ENCODE measurements around the gene RBBP4. TPM values are rescaled to one million over a fixed set of nuclear protein-coding genes. Genes with fewer than 3 reads are reported as not detected.

The RBBP4 gene
- polyA plus RNA-seq, 2 donors: 28.3 to 47.0 TPM

- 62 to 70% methylated on average over 4 of the region's 4 CpGs for WGBS, 2 donors
- H3K4me3 ChIP-seq (ENCODE audit: low read depth in 1 of 2, low read length in 2 of 2): no peak overlapping the region
- H3K27me3 ChIP-seq (ENCODE audit: control insufficient read depth in 1 of 2, insufficient read depth in 2 of 2, low read length in 2 of 2): no peaks in the 10 kb centered on the region
- no peaks in the 10 kb centered on the region for H3K9me3 ChIP-seq (ENCODE audit: control insufficient read depth in 2 of 2, insufficient read depth in 1 of 2, low read depth in 1 of 2, low read length in 1 of 2)
- peaks cover 5 to 9% of the 10 kb centered on the region in 2 donors for H3K4me1 ChIP-seq (ENCODE audit: control insufficient read depth in 2 of 2, insufficient read depth in 2 of 2, low read length in 1 of 2)
- H3K36me3 ChIP-seq (ENCODE audit: control insufficient read depth in 2 of 2, insufficient read depth in 2 of 2, low read length in 1 of 2): peaks cover 0 to 2% of the 10 kb centered on the region in 2 donors
- H3K27ac ChIP-seq (ENCODE audit: low read depth in 2 of 2, low read length in 1 of 2): peak overlapping the region; percentile 97 to 99
These were observed 64.9 kb downstream of the RBBP4 start for GRCh38 chr1:32715901-32716311.

DNA sequence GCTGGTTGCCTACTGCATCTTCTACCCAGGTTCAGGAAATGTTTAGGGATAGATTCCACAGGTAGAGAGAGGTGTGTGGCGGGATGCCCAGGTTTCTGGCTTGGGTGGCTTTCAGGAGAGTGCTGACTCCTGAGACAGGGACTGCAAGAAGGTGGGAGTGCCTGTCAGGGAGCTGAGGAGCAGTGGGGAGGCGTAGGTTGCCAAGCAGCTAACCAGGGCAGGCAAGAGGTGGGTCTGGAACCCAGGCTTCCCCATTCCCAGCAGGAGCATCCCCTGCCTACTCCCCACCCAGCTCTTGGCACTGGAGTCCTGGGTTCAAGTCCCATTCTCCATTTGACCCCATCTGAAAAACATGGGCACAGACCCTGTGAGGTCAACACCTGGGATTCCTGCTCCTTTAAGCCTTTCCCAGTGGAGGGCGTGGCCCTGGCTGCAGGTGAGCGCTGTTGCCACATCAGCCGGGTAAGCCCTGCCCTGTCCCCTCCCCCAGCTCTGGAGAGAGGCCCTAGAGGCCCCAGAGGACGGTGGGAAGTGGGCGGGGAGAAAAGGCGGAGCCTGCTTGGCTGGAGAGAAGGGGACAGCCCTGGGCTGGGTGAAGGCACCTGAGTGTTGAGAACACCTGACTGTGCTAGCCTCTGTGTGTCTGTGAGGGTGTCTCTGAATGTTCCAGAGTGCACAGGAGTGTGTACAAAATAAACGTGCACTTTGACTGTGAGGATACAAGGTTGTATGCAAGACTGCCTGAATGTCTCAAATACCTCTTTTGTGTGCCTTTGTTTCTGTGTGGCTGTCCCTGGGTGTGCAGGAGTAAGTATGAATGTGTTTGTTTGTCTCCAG, 65.5 kb downstream of the RBBP4 start:
- no peak overlapping the region for H3K4me3 ChIP-seq (ENCODE audit: low read depth in 1 of 2, low read length in 2 of 2)
- whole genome bisulfite sequencing, 2 donors: 20% methylated on average over 9 of the region's 9 CpGs
- H3K9me3 ChIP-seq (ENCODE audit: control insufficient read depth in 2 of 2, insufficient read depth in 1 of 2, low read depth in 1 of 2, low read length in 1 of 2): no peaks in the 10 kb centered on the region
- H3K4me1 ChIP-seq (ENCODE audit: control insufficient read depth in 2 of 2, insufficient read depth in 2 of 2, low read length in 1 of 2): peaks cover 5 to 9% of the 10 kb centered on the region in 2 donors
- H3K27me3 ChIP-seq (ENCODE audit: control insufficient read depth in 1 of 2, insufficient read depth in 2 of 2, low read length in 2 of 2): no peaks in the 10 kb centered on the region
- peaks cover 0 to 2% of the 10 kb centered on the region in 2 donors for H3K36me3 ChIP-seq (ENCODE audit: control insufficient read depth in 2 of 2, insufficient read depth in 2 of 2, low read length in 1 of 2)
- H3K27ac ChIP-seq (ENCODE audit: low read depth in 2 of 2, low read length in 1 of 2): peak overlapping the region; percentile 97 to 99

DNA sequence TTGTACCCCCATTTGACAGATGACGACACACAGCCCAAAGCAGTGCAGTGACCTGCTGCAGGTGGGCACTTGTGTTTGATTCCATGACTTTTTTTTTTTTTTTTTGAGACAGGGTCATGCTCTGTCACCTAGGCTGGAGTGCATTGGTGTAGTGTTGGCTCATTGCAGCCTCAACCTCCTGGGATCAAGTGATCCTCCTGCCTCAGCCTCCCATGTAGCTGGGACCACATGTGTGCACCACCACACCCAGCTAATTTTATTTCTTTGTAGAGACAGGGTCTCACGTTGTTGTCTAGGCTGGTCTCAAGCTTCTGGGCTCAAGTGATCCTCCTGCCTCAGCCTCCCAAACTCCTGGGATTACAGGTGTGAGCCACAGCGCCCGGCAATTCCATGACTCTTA, 66.5 kb downstream of the RBBP4 start:
- H3K27ac ChIP-seq (ENCODE audit: low read depth in 2 of 2, low read length in 1 of 2): peak overlapping the region; percentile 45 to 73
- WGBS, 2 donors: 88 to 96% methylated on average over 4 of the region's 4 CpGs

GRCh38 chr1:32718036-32718435, 67.0 kb downstream of the RBBP4 start:
- WGBS, 2 donors: 67 to 72% methylated on average over 2 of the region's 2 CpGs
- peaks cover 0 to 2% of the 10 kb centered on the region in 2 donors for H3K36me3 ChIP-seq (ENCODE audit: control insufficient read depth in 2 of 2, insufficient read depth in 2 of 2, low read length in 1 of 2)
- H3K4me3 ChIP-seq (ENCODE audit: low read depth in 1 of 2, low read length in 2 of 2): no peak overlapping the region
- peaks cover 5 to 9% of the 10 kb centered on the region in 2 donors for H3K4me1 ChIP-seq (ENCODE audit: control insufficient read depth in 2 of 2, insufficient read depth in 2 of 2, low read length in 1 of 2)
- no peak overlapping the region for H3K27ac ChIP-seq (ENCODE audit: low read depth in 2 of 2, low read length in 1 of 2)
- H3K27me3 ChIP-seq (ENCODE audit: control insufficient read depth in 1 of 2, insufficient read depth in 2 of 2, low read length in 2 of 2): no peaks in the 10 kb centered on the region
- no peaks in the 10 kb centered on the region for H3K9me3 ChIP-seq (ENCODE audit: control insufficient read depth in 2 of 2, insufficient read depth in 1 of 2, low read depth in 1 of 2, low read length in 1 of 2)

More for the DNA sequence above, 66.5 kb downstream of the RBBP4 start:
- Histone ChIP-seq H3K36me3 (ENCODE audit: control insufficient read depth in 2 of 2, insufficient read depth in 2 of 2, low read length in 1 of 2) (peaks cover 0 to 2% of the 10 kb centered on the region in 2 donors), H3K27me3 (ENCODE audit: control insufficient read depth in 1 of 2, insufficient read depth in 2 of 2, low read length in 2 of 2) (no peaks in the 10 kb centered on the region), H3K4me3 (ENCODE audit: low read depth in 1 of 2, low read length in 2 of 2) (no peak overlapping the region), H3K9me3 (ENCODE audit: control insufficient read depth in 2 of 2, insufficient read depth in 1 of 2, low read depth in 1 of 2, low read length in 1 of 2) (no peaks in the 10 kb centered on the region), H3K4me1 (ENCODE audit: control insufficient read depth in 2 of 2, insufficient read depth in 2 of 2, low read length in 1 of 2) (peaks cover 5 to 9% of the 10 kb centered on the region in 2 donors)

GRCh38 chr1:32718527-32718926, 67.5 kb downstream of the RBBP4 start:
- Histone ChIP-seq H3K27ac (ENCODE audit: low read depth in 2 of 2, low read length in 1 of 2) (peak overlapping the region in 1 of 2 donors; percentile 47), H3K9me3 (ENCODE audit: control insufficient read depth in 2 of 2, insufficient read depth in 1 of 2, low read depth in 1 of 2, low read length in 1 of 2) (no peaks in the 10 kb centered on the region), H3K36me3 (ENCODE audit: control insufficient read depth in 2 of 2, insufficient read depth in 2 of 2, low read length in 1 of 2) (peaks cover 0 to 2% of the 10 kb centered on the region in 2 donors), H3K4me1 (ENCODE audit: control insufficient read depth in 2 of 2, insufficient read depth in 2 of 2, low read length in 1 of 2) (peaks cover 5 to 9% of the 10 kb centered on the region in 2 donors), H3K4me3 (ENCODE audit: low read depth in 1 of 2, low read length in 2 of 2) (no peak overlapping the region), H3K27me3 (ENCODE audit: control insufficient read depth in 1 of 2, insufficient read depth in 2 of 2, low read length in 2 of 2) (no peaks in the 10 kb centered on the region)
- 91 to 100% methylated on average over 1 of the region's 1 CpG for WGBS, 2 donors

- Histone ChIP-seq H3K27me3 (ENCODE audit: control insufficient read depth in 1 of 2, insufficient read depth in 2 of 2, low read length in 2 of 2) (no peaks in the 10 kb centered on the region), H3K27ac (ENCODE audit: low read depth in 2 of 2, low read length in 1 of 2) (no peak overlapping the region), H3K4me3 (ENCODE audit: low read depth in 1 of 2, low read length in 2 of 2) (no peak overlapping the region), H3K4me1 (ENCODE audit: control insufficient read depth in 2 of 2, insufficient read depth in 2 of 2, low read length in 1 of 2) (peaks cover 5 to 14% of the 10 kb centered on the region in 2 donors), H3K36me3 (ENCODE audit: control insufficient read depth in 2 of 2, insufficient read depth in 2 of 2, low read length in 1 of 2) (peaks cover 0 to 2% of the 10 kb centered on the region in 2 donors), H3K9me3 (ENCODE audit: control insufficient read depth in 2 of 2, insufficient read depth in 1 of 2, low read depth in 1 of 2, low read length in 1 of 2) (no peaks in the 10 kb centered on the region)
- 75 to 89% methylated on average over 4 of the region's 4 CpGs for WGBS, 2 donors
These were observed 68.8 kb downstream of the RBBP4 start for GRCh38 chr1:32719681-32720275.

DNA sequence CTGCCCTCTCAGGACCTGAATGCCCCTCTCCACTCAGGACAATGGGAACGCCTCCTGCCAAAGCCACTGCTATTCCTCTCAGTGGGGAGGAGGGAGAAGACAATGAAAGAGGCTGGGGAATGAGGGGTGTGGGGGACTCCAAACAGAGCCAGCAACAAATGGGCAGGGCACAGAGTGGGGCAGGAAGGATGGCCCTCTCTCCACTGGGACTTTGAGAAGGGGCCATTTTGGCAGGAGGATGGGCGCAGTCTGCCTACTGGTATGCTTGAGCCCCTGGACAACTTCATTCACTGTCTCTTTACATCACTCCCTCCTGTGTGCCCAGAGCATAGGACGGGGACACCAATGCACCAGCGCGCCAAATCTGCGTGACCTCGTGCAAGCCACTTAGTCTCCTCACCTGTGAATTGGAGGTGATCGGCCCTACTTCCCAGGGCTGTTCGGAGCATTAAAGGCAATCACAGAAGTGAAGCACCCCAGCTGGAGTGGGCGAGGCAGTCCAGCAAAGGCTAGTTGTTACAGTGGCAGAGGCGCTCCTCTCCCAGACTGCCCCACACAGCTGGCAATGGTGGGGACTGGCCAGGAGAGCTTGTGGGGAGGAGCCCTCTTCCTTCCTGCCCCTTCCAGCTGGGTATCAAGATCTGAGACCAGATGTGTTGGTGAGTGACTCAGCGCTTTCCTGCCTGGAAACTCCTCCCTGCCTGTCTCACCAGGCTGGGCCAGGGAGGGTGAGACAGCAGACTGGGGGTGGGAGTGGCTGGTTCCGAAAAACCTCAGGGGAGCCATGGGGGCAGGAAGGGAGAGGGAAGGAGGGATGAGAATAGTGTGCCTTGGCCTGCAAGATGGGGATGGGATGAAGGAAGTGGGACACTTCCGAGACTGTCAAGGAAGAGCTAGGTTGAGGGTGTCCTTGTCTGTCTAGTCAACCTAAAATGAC, 73.9 kb downstream of the RBBP4 start:
- 40 to 53% methylated on average over 14 of the region's 14 CpGs for WGBS, 2 donors
- Histone ChIP-seq H3K4me1 (ENCODE audit: control insufficient read depth in 2 of 2, insufficient read depth in 2 of 2, low read length in 1 of 2) (peaks cover 0 to 13% of the 10 kb centered on the region in 2 donors), H3K4me3 (ENCODE audit: low read depth in 1 of 2, low read length in 2 of 2) (peak overlapping the region; percentile 8 to 33), H3K27ac (ENCODE audit: low read depth in 2 of 2, low read length in 1 of 2) (peak overlapping the region; percentile 88 to 89), H3K9me3 (ENCODE audit: control insufficient read depth in 2 of 2, insufficient read depth in 1 of 2, low read depth in 1 of 2, low read length in 1 of 2) (no peaks in the 10 kb centered on the region), H3K36me3 (ENCODE audit: control insufficient read depth in 2 of 2, insufficient read depth in 2 of 2, low read length in 1 of 2) (no peaks in the 10 kb centered on the region), H3K27me3 (ENCODE audit: control insufficient read depth in 1 of 2, insufficient read depth in 2 of 2, low read length in 2 of 2) (no peaks in the 10 kb centered on the region)

- H3K9me3 ChIP-seq (ENCODE audit: control insufficient read depth in 2 of 2, insufficient read depth in 1 of 2, low read depth in 1 of 2, low read length in 1 of 2): no peaks in the 10 kb centered on the region
These were observed 74.6 kb downstream of the RBBP4 start for GRCh38 chr1:32725615-32725982.

GRCh38 chr1:32727876-32728275, 76.9 kb downstream of the RBBP4 start:
- no peaks in the 10 kb centered on the region for H3K27me3 ChIP-seq (ENCODE audit: control insufficient read depth in 1 of 2, insufficient read depth in 2 of 2, low read length in 2 of 2)
- H3K4me3 ChIP-seq (ENCODE audit: low read depth in 1 of 2, low read length in 2 of 2): no peak overlapping the region
- peaks cover 2 to 13% of the 10 kb centered on the region in 2 donors for H3K4me1 ChIP-seq (ENCODE audit: control insufficient read depth in 2 of 2, insufficient read depth in 2 of 2, low read length in 1 of 2)
- no peaks in the 10 kb centered on the region for H3K36me3 ChIP-seq (ENCODE audit: control insufficient read depth in 2 of 2, insufficient read depth in 2 of 2, low read length in 1 of 2)
- no peak overlapping the region for H3K27ac ChIP-seq (ENCODE audit: low read depth in 2 of 2, low read length in 1 of 2)
- WGBS, 2 donors: 90 to 94% methylated on average over 1 of the region's 1 CpG
- no peaks in the 10 kb centered on the region for H3K9me3 ChIP-seq (ENCODE audit: control insufficient read depth in 2 of 2, insufficient read depth in 1 of 2, low read depth in 1 of 2, low read length in 1 of 2)

More at GRCh38 chr1:32725615-32725982, 74.6 kb downstream of the RBBP4 start:
- no peak overlapping the region for H3K4me3 ChIP-seq (ENCODE audit: low read depth in 1 of 2, low read length in 2 of 2)
- H3K27ac ChIP-seq (ENCODE audit: low read depth in 2 of 2, low read length in 1 of 2): peak overlapping the region; percentile 32 to 89
- no peaks in the 10 kb centered on the region for H3K27me3 ChIP-seq (ENCODE audit: control insufficient read depth in 1 of 2, insufficient read depth in 2 of 2, low read length in 2 of 2)
- 83 to 91% methylated on average over 3 of the region's 3 CpGs for WGBS, 2 donors
- no peaks in the 10 kb centered on the region for H3K36me3 ChIP-seq (ENCODE audit: control insufficient read depth in 2 of 2, insufficient read depth in 2 of 2, low read length in 1 of 2)
- H3K4me1 ChIP-seq (ENCODE audit: control insufficient read depth in 2 of 2, insufficient read depth in 2 of 2, low read length in 1 of 2): peaks cover 2 to 13% of the 10 kb centered on the region in 2 donors
